HG03354 (cell line): ENCODE results near the gene ERP27.
A peak's percentile ranks its signal among the peaks of the same experiment; 100 is the strongest.

Experiments
- ATAC-seq: cut with Tn5 transposase; IDR thresholded peaks from one replicate; pipeline ENCODE4 v1.9.1; 2021; ENCODE audit warnings: mild to moderate bottlenecking; ENCODE audit not compliant: unreplicated experiment, poor library complexity, severe bottlenecking

The ERP27 gene

GRCh38 chr12:14960548-14961465, 22.5 kb upstream of the ERP27 start:
- peak; percentile 46 for ATAC-seq

- ATAC-seq = no peak
Measured at GRCh38 chr12:14959916-14960496, 21.7 kb upstream of the ERP27 start.

GRCh38 chr12:14959463-14959862, 21.1 kb upstream of the ERP27 start:
- no peak for ATAC-seq

GRCh38 chr12:14959126-14959440, 20.7 kb upstream of the ERP27 start:
- no peak for ATAC-seq

GRCh38 chr12:14958361-14959125, 20.2 kb upstream of the ERP27 start:
- ATAC-seq = no peak

DNA sequence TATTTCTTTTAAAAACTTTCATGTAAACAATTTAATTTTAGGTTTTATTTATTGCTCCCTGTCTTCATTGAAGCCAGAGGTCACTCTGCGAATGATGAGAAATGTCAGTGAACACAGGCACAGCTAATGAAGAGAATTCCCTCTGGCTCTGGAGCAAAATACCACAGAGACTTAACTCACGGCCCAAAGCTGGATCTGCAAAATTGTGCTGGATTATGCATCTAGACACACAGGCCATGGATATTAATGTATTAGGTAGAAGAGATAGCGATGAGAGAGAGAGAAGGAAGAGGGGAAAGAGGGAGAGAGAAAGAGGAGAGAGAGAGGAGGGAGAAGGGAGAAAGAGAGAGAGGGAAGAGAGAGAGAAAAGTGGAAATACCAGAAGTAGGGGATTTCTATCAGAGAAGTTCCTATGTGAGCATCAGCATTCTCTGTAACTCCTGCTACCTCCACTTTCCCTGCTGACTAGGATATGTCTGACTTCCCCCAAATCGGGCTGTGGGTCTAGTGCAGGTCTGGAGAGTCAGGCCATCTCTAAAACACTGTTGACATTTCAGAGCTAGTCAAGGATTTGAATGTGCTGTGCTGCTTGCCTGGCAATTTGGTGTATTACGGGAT, 19.3 kb upstream of the ERP27 start:
- no peak for ATAC-seq

- ATAC-seq = no peak
Measured at GRCh38 chr12:14956905-14957304, 18.6 kb upstream of the ERP27 start.

- ATAC-seq = peak; percentile 24
Measured at GRCh38 chr12:14956024-14956891, 17.9 kb upstream of the ERP27 start.

DNA sequence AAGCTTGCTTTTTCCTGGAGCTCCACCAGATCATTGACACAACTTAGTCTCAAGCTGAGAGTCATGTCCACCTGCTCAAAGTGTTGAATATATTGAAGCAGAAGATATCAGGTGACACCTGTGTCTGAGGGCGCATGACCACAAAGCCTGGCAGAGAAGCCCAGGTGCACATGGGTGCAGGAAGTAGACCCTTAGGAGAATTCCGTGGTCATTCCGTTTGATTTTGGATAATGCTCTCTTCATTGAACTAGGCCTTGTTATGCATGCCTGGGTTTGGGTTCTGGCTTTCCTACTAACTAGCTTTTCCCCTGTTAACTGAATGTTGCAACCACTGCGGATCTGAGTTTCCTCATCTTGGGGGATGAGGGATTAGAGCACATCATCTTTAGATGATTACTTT, 15.9 kb upstream of the ERP27 start:
- ATAC-seq = no peak

GRCh38 chr12:14953752-14954151, 15.4 kb upstream of the ERP27 start:
- ATAC-seq = no peak

DNA sequence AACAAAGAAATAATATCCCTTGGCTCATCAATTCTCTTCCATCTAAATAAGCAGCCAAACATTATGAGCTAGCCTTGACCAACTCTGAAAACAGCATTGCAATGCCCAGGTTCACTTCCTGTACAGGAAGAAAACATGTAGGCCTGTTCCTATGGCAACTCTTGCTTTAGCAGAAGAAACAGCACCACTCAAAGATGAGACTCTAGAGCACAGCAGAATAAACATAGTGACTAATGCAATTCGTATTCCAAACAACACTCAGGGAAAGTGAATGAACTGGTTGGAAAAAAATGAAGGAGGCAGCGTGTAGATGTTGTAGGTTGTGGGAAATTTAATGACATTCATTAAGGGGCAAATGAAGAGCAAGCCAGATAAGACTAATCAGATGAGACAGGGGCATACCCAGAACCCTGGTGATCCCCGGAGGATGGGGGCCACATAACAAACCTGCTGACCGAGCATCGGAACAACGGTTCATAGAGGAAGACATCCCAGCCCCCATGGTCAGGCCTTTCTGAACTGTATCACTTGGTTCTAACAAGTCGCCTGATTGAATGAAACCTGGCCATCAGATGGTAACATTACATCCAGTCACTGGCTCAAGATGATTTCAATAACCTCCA, 14.1 kb upstream of the ERP27 start:
- peak; percentile 79 for ATAC-seq

GRCh38 chr12:14951851-14952250, 13.5 kb upstream of the ERP27 start:
- no peak for ATAC-seq

DNA sequence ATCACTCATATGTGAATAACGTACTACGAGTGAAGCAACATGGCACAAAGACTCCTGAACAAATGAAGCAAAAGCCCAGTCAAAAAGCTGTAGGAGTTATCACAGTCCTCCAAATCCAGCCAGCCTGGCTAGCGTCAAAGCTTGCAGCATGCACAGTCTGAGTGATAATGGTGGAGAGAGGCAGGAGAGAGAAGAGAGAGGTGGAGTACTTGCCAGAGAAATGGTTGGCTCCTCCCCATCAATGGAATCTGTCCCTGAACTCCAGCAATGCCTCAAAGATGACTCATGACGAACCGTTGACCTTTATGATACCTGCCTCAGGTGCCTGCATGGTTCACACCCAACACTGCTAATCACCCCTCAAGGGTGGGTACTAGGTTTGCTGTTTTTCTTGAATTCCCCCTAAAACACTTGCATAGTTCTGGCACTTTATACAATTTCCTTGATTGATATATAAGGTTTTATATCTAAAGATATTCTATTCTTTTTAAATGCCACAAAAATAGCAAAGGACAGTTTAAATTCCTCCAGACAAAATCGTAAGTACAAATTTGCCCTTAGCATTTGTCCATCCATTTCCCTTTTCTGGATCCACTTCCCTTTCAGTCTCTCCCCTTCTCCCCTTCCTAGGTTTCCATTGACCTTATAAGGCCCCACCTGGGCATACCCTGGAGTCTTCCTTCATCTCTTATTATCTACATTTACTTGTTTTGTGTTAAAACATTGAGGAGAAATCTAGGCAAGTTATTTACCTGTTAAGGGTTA, 12.8 kb upstream of the ERP27 start:
- ATAC-seq = no peak

DNA sequence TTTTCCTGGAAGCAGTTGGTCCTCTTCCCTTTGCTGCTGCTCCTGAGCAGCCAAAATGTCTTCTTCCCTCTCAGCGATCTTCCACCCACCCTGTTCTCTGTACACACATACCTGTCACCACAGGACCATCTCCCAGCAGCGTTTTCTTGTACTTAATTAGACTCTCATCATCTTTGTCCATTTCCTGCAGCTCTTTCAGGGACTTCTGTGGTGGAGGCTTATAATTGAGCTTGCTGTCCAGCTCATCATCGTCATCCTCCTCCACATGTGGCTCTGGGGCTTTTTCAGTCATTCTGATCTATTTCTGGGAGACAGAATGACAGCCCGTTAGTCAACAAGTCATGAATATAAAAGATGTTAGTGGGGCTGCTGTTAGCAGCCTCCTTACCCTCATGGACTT, 12.1 kb upstream of the ERP27 start:
- ATAC-seq = no peak

GRCh38 chr12:14949631-14950030, 11.3 kb upstream of the ERP27 start:
- ATAC-seq = no peak

- peak; percentile 90 for ATAC-seq
Measured at GRCh38 chr12:14948672-14949071, 10.3 kb upstream of the ERP27 start.

- ATAC-seq = no peak
Measured at GRCh38 chr12:14946861-14947260, 8.5 kb upstream of the ERP27 start.

DNA sequence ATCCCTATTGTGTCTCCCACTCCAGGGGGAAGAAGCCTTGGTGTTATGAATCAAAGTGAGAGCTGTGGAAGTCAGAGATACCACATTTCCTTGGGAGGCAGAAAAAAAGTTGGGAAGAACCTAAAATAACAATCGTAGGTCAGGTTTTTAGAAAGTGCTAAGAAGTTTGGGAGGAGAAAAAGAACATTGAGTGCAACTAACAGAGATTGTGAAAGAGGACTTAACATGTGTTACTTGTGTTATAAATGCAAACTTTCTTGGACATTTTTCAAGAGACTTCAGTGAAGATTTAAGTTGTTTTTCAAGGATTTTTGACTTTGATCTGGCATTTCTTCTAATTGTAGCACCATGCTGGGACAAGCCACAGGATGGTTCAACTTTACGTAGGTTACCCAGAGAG, 7.8 kb upstream of the ERP27 start:
- ATAC-seq = no peak
